ENCODE data around the gene PPT2.

PPT2 gene

DNA sequence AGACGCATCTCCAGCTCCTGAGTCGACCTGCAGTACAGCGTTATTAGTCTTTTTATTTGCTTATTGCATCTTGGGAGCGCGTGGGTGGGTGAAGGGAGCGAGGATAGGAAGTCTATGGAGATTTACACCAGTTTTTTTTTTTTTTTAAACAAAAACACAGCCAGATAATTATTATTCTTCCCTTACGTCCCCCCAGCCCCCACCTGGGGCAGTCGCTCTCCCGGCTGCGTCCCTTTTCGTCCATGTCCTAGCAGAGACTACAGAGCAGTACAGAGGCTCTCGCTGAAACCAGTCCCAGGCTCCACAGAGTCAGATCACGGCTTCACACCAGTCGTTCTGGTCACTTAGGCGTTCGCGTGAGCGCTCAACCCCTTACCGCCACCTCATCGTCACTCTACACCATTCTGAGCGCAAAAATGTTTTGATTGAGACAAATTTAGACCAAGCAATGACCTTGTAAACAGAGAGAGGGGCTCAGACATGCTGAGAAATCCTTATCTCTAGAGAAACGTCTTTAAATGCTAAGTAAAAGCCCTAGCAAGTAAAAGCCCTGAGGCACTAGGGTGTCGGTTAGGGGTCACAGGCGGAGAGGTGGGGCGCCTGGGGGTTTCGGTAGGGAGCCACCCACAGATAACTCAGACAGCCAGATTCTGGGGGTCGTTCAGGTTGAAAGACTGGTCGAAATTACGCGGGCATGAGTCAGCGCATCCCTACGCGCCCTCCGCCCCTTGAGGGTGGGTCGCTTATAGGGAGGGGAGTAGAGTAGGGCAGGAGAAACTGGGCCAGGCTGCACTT lies 975 bp upstream of the PPT2 start:
- DNase-seq, result no peak

DNA sequence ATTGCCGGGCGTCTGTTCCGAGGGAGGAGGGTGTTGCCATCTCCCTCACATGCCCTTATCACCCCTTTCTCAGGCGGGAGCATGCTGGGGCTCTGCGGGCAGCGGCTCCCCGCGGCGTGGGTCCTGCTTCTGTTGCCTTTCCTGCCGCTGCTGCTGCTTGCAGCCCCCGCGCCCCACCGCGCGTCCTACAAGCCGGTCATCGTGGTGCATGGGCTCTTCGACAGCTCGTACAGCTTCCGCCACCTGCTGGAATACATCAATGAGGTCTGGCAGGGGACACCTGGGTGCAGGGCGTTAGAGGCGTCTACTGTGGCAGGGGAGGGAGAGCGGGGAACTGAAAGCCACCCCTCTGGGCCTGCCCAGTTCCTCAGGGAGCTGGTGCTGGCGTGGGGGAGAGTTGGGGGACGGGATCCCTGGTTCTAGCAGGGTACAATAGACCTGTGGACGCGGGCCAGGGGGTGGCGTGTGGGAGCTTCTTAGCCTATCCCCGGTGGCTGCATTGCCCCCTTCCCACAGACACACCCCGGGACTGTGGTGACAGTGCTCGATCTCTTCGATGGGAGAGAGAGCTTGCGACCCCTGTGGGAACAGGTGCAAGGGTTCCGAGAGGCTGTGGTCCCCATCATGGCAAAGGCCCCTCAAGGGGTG lies 697 bp downstream of the PPT2 start:
- DNase-seq, result no peak

GRCh38 chr6:32156891-32157290 lies 3.0 kb downstream of the PPT2 start:
- no peak for DNase-seq

DNA sequence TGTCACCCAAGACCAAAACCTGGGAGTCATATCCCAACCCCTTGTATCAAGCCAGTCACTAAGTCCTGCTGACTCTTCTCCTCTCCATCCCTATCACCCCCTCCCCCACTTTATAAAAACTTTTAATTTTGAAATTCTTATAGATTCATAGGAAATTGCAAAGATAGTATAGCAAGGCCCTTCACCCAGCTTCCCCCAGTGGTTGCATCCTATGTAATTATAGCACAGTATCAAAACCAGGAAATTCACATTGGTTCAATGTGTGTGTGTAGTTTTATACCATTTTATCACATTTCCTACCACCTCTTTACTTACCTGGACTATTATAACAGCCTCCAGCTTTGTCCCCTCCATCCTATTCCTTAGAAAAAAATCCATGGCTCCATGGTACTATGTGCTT lies 4.1 kb downstream of the PPT2 start:
- DNase-seq, result no peak

DNA sequence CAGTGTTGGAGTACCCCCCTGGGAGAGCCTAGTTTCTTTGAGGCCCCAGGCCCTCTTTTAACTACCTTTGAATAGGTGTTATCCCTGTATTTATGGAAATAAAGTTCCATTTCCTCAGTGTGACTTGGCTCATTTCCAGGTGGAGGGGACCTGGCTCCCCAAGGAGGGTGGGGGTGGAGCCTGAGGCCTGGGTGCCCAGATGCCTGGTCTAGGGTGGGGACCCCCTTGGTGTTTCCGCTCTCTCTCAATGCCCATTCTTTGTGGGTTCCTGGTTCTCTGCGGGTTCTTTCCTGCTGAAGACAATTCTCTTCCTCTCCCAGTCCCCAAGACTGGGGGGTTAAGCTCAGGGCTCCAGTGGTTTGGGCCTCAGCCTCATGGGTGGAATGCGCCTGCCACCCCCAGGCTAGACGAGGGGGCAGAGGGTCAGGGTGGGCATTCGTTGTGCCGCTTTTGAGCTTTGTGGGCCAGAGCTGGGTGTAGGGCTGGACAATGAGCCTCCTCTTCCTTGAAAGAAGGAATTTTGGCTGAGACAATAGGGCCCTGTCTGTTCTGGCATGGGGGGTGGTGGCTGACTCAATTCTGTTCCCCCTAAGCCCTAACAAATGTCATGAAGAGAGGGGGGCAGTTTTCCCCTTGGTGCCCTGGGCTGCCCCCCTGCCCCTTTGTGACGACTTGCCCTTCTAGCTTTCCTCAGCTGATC lies 9.8 kb downstream of the PPT2 start:
- DNase-seq, result no peak

DNA sequence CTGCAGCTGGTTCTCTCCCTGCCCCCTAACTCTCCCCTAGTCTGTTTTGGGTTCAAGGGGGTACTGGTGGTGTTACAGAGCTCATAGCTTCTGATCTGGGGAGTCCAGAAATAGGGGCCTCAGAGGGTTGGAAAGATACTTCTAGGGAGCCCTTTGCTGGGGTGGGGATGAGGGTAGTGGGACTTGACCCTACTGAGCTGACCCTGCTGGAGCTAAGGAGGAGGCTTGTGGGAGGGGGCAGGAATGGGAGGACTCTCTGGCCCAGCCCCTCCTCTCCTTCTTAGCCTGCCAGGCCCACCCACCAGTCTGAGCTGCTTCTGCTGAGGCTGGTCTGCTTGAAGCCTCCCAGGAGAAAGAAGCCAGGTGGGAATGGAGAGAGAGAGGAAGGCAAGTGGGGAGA lies 10.4 kb downstream of the PPT2 start, which contains the start of gene EGFL8:
TSS of gene EGFL8 (plus strand) at position 301 of the 400 bp plus-strand sequence. CDS start 1,571 bp downstream, outside the sequence.
- DNase-seq, result no peak

- DNase-seq, result no peak
Measured at GRCh38 chr6:32166411-32167061, 12.6 kb downstream of the PPT2 start.

GRCh38 chr6:32167154-32167760 lies 13.3 kb downstream of the PPT2 start:
- no peak for DNase-seq

DNA sequence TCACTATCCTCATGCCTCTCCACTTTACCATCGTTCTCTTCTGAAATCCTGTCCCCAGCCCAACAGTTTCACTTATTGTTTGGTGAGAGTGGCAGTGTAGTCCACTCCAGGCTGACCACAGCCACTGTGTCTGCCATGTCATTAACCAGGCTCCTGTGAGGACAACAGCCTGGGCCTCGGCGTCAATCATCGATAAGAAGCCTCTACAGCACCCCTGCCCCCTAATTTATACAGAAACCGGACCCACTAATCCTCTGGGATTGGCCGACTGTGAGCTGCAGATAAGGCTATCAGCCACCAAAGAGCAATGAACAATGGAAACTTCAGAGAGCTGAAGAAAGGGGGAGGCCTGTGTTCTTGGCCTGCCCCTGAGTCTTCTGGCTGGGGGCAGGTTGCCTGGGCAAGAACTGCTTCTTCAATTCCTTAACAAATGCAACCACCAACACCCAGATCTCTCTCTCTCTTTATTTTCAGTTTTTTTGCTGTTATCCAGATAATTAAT lies 13.9 kb downstream of the PPT2 start:
- no peak for DNase-seq

- no peak for DNase-seq
Measured at GRCh38 chr6:32168350-32168749, 14.4 kb downstream of the PPT2 start.

GRCh38 chr6:32168807-32169591 lies 15.1 kb downstream of the PPT2 start:
- no peak for DNase-seq

- no peak for DNase-seq
Measured at GRCh38 chr6:32170294-32170693, 16.4 kb downstream of the PPT2 start.

DNA sequence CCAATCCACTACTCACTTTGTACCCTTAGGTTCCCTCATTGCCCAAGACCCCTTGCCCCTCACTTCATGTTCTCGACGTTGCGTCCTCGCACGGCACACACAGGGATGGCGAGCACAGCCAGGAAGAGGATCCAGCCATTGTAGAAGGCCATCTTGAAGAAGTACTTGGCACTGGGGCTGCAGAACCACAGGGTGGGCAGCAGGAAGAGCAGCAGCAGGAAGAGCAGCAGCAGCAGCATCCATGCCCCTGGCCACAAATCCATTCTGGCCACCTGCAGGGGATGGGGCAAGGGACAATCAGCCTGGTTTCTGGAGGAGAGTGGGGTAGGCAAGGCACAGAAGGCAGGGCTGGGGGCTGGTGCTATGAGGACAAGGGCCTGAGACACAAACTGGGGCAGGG lies 17.3 kb downstream of the PPT2 start:
- DNase-seq, result no peak

- DNase-seq, result no peak
Measured at GRCh38 chr6:32173051-32173727, 19.2 kb downstream of the PPT2 start.

- DNase-seq, result no peak
Measured at GRCh38 chr6:32174416-32174815, 20.5 kb downstream of the PPT2 start.

DNA sequence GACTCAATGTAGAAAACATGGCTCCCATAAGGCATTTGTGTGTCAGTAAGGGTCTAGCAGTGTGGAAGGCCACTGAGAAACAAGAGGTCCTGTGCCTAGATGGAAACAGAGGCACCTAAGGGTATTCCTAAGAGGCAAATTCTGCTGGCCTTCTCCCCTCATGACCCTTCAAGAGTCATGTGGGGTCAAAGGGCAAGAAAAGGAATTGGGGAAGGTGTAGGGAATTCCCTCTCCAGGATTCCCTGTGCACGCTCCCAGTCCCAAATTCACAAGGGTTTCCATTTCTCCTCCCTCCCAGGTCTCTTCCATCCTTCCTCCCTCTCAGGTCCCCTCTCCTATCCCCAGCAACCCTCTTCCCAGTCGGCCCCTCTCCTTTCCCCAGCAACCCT lies 21.4 kb downstream of the PPT2 start:
- no peak for DNase-seq

GRCh38 chr6:32175711-32176475 lies 22.0 kb downstream of the PPT2 start, which contains the start of gene AGPAT1:
Gene AGPAT1 (minus strand): TSS chr6:32176084. CDS start chr6:32171496, 4,588 bp downstream.
- DNase-seq, result peak; percentile 43

DNA sequence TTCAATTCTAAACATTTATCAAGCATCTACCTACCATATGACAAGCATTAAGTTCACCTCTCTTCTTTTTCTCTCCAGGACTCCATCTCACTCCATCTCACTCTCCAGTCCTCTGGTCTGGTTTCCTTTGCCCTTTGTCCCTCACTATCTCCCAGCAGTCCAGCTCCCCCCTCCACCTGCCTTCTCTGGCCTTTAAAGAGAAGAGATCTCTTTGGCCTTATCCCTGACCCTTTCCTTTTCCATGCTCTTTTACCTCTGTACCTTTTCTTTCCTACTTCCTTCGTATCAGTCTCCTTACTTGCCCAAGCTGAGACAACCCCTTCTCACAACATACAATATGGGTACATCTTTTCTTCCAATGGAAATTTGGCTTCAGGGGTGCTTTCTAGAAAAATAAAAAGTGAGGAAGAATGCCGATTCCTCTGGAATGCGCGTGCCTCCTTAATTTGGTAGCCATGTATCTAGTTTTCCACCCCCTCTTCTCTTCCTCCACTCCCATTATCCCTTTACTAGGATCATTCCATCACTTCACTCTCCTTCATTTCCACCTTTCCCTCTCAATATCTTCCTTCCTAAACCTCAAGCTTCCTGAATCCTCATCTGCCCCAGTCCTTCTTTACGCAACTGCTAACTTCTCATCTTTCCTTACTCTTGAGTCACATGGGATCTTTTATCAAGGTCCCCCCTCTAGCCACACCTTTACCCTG lies 22.7 kb downstream of the PPT2 start:
- DNase-seq, result no peak

DNA sequence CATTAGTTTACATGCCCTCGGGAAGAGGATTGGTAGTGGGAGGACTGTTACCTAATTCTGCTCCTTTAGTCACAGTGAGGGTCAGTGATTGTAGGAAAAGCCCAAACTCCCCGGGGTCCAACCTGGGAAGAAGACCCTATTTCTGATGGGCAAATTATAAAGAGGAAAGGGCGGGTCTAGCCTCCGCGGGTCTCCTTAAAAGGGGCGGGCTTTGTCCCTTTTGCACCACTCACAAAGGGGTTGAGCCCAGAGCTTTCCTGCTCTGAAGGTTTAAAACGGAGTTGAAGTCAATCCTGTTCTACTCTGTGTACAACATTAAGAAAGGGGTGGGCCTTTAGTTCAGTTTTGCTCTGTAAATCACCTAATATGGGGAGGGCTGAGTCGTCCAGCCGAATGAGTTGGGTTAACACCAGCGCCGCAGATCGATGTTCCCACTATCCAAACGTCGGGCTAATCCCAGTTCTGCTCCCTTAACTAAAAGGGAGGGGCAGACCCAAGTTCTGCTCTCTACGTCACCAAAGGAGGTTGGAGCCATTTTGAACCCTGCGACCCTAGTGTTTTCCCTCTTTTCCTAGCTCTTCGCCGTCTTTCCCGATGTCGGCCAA lies 23.3 kb downstream of the PPT2 start:
- no peak for DNase-seq

Measured in cortex of kidney (tissue), 1 donor.